Bronchial epithelial cell (primary cell): ENCODE data around the gene RPL7A. TPM values are rescaled to one million over a fixed set of nuclear protein-coding genes. Genes with fewer than 3 reads are reported as not detected.
"Not testable (repeated sequence)": the region's sequence is repeated elsewhere in the genome, so short reads cannot be mapped to it uniquely, and the experiment has no call there.

ENCODE experiments used
- DNase-seq: peaks from one replicate; pipeline ENCODE4 v3.0.0-alpha.2; 2010; ENCODE audit warnings: low read depth
- FAIRE-seq: peaks from 2 replicates; lab custom pipeline; 2011; peaks lifted over from hg19 to GRCh38; lab: Jason Lieb, UNC
- H3K27me3 ChIP-seq: 2 replicates; pipeline ENCODE4 v1.5.1; 2011; ENCODE audit warnings: low read length; ENCODE audit not compliant: control insufficient read depth, insufficient read depth
- H3K36me3 ChIP-seq: 2 replicates; pipeline ENCODE4 v1.5.1; 2011; ENCODE audit warnings: low read length; ENCODE audit not compliant: control insufficient read depth, insufficient read depth
- H3K4me3 ChIP-seq: 2 replicates; pipeline ENCODE4 v1.5.1; 2011; ENCODE audit warnings: mild to moderate bottlenecking, low read depth, low read length, control low read depth
- total RNA-seq: library from RNA; depleted of rRNA; stranded (reverse); fragments of >200 nt; gene quantifications from 2 replicates; pipeline ENCODE4 v1.2.1, GENCODE V29; 2014
- TF ChIP-seq, protein P1 (sequence below): IDR thresholded peaks from 2 replicates; pipeline ENCODE4 v1.5.1; 2011; ENCODE audit warnings: mild to moderate bottlenecking, moderate library complexity, low read length, control low read depth, inconsistent platforms; ENCODE audit not compliant: insufficient read depth, severe bottlenecking

The RPL7A gene
- total RNA-seq, 1 donor from 2014 or later, result 3,023 TPM

DNA sequence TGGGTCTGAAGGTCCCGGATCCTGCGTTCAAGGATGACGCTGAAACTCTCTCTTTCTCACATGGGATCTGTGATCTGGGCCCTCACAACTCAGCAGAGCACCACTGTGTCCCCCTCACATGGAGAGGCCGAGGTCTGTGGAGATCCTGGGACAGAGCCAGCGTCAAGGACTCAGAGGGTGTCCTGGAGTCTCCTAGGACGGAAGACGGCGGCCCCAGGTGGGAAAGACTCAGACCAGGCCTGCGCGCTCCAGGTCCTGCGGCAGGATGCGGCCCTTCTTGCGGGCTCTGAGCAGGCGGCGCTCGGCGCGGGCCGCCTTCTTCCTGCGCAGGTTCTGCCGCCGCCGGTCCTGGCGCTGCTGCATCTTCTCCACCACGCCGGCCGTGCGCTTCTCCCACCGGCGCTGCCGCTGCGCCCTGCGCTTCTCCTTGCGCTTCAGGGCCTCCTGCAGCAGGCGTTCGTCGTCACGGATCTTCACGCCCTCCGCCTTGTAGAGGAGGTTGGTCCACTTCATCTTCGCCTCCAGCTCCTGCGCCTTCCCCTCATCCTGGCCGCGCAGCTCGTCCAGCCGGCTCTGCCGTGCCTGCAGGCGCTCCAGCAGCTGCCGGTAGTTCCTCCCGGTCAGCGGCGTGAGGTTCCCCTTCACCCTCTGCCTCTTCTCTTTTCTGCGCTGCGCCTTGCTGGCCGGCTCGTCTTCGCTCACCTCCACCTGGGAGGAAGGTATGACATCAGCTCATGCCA is 16.2 kb upstream of the RPL7A start:
- H3K36me3 ChIP-seq, result peaks cover 22% of the 10 kb centered on the region
- DNase-seq, result no peak
- no peaks in the 10 kb centered on the region for H3K27me3 ChIP-seq
- H3K4me3 ChIP-seq, result no peak overlapping the region
- TF ChIP-seq, protein P1, sequence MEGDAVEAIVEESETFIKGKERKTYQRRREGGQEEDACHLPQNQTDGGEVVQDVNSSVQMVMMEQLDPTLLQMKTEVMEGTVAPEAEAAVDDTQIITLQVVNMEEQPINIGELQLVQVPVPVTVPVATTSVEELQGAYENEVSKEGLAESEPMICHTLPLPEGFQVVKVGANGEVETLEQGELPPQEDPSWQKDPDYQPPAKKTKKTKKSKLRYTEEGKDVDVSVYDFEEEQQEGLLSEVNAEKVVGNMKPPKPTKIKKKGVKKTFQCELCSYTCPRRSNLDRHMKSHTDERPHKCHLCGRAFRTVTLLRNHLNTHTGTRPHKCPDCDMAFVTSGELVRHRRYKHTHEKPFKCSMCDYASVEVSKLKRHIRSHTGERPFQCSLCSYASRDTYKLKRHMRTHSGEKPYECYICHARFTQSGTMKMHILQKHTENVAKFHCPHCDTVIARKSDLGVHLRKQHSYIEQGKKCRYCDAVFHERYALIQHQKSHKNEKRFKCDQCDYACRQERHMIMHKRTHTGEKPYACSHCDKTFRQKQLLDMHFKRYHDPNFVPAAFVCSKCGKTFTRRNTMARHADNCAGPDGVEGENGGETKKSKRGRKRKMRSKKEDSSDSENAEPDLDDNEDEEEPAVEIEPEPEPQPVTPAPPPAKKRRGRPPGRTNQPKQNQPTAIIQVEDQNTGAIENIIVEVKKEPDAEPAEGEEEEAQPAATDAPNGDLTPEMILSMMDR, result no peak
- FAIRE-seq, result no peak

GRCh38 chr9:133332381-133332730 is 15.7 kb upstream of the RPL7A start:
- FAIRE-seq (no peak), DNase-seq (no peak)
- H3K4me3 ChIP-seq, result no peak overlapping the region
- no peaks in the 10 kb centered on the region for H3K27me3 ChIP-seq
- TF ChIP-seq, protein P1, result no peak
- H3K36me3 ChIP-seq, result peaks cover 22% of the 10 kb centered on the region

GRCh38 chr9:133333011-133333410 is 15.0 kb upstream of the RPL7A start:
- peaks cover 22% of the 10 kb centered on the region for H3K36me3 ChIP-seq
- no peak for FAIRE-seq
- DNase-seq, result no peak
- no peak overlapping the region for H3K4me3 ChIP-seq
- TF ChIP-seq, protein P1, result no peak
- H3K27me3 ChIP-seq, result no peaks in the 10 kb centered on the region

- no peaks in the 10 kb centered on the region for H3K27me3 ChIP-seq
- H3K36me3 ChIP-seq, result peaks cover 22% of the 10 kb centered on the region
- no peak for FAIRE-seq
- no peak for DNase-seq
- TF ChIP-seq, protein P1, result peak; percentile 11
- H3K4me3 ChIP-seq, result no peak overlapping the region
Observed at GRCh38 chr9:133333566-133333965, 14.5 kb upstream of the RPL7A start.

DNA sequence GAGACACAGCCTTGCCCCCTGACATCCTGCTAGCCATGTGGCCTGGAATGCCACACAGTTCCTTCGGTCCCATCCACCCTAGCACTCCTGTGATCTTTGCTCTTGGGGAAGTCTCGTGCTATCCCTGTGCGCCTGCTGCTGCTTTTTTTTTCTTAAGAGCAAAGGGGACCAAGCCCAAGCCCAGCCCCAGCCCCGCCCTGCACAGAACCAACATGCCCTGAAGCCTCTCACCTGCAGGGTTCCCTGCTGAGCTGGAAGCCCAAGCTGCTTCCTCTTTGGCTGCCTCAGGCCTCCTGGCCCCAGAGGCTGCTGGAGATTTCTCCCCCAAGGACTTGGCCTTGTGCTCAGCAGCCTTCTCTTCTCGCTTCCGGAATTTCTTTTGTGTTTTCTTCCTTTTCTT is 13.9 kb upstream of the RPL7A start:
- Histone ChIP-seq H3K36me3 (peaks cover 22% of the 10 kb centered on the region), H3K27me3 (no peaks in the 10 kb centered on the region), H3K4me3 (no peak overlapping the region)
- DNase-seq (no peak), FAIRE-seq (no peak)
- TF ChIP-seq, protein P1, result no peak

DNA sequence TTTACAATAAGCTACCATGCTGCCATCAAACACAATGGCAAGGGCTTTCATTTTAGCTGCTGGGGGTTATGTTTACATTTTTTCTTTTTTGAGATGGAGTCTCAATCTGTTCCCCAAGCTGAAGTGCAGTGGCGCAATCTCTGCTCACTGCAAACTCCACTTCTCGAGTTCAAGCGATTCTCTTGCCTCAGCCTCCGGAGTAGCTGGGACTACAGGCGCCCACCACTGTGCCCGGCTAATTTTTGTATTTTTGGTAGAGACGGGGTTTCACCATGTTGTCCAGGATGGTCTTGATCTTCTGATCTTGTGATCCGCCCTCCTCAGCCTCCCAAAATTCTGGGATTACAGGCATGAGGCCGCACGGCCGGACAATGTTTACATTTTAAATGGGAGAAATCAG is 13.1 kb upstream of the RPL7A start:
- not testable (repeated sequence) for FAIRE-seq, DNase-seq, H3K27me3 ChIP-seq
- Histone ChIP-seq H3K4me3 (peak overlapping the region; percentile 94), H3K36me3 (peaks cover 24% of the 10 kb centered on the region)
